HUES6 (cell line): ENCODE measurements around the gene MTG2.

Source experiments
- H3K27ac ChIP-seq: 2 replicates; pipeline ENCODE4 v1.7.0; 2013; ENCODE audit warnings: low read depth, mild to moderate bottlenecking, low read length, inconsistent platforms
- H3K27me3 ChIP-seq: 2 replicates; pipeline ENCODE4 v1.6.1; 2013; ENCODE audit warnings: low read length; ENCODE audit not compliant: control insufficient read depth, insufficient read depth
- H3K36me3 ChIP-seq: 2 replicates; pipeline ENCODE4 v1.6.1; 2013; ENCODE audit warnings: low read length; ENCODE audit not compliant: control insufficient read depth, insufficient read depth
- H3K4me1 ChIP-seq: 2 replicates; pipeline ENCODE4 v1.6.1; 2013; ENCODE audit warnings: low read length; ENCODE audit not compliant: control insufficient read depth, insufficient read depth
- H3K4me3 ChIP-seq: 2 replicates; pipeline ENCODE4 v1.5.1; 2013; ENCODE audit warnings: low read depth, low read length
- H3K9ac ChIP-seq: one replicate; pipeline ENCODE4 v1.6.1; 2013; ENCODE audit warnings: mild to moderate bottlenecking, low read length
- H3K9me3 ChIP-seq: 2 replicates; pipeline ENCODE4 v1.6.1; 2013; ENCODE audit warnings: low read depth, low read length; ENCODE audit not compliant: control insufficient read depth, insufficient read depth

The MTG2 gene

GRCh38 chr20:62190639-62191411 lies 8.0 kb downstream of the MTG2 start:
- Histone ChIP-seq H3K36me3 (peaks cover 20% of the 10 kb centered on the region), H3K27ac (no peak overlapping the region), H3K9ac (no peak overlapping the region), H3K27me3 (no peaks in the 10 kb centered on the region), H3K4me3 (no peak overlapping the region), H3K4me1 (no peaks in the 10 kb centered on the region), H3K9me3 (no peaks in the 10 kb centered on the region)

DNA sequence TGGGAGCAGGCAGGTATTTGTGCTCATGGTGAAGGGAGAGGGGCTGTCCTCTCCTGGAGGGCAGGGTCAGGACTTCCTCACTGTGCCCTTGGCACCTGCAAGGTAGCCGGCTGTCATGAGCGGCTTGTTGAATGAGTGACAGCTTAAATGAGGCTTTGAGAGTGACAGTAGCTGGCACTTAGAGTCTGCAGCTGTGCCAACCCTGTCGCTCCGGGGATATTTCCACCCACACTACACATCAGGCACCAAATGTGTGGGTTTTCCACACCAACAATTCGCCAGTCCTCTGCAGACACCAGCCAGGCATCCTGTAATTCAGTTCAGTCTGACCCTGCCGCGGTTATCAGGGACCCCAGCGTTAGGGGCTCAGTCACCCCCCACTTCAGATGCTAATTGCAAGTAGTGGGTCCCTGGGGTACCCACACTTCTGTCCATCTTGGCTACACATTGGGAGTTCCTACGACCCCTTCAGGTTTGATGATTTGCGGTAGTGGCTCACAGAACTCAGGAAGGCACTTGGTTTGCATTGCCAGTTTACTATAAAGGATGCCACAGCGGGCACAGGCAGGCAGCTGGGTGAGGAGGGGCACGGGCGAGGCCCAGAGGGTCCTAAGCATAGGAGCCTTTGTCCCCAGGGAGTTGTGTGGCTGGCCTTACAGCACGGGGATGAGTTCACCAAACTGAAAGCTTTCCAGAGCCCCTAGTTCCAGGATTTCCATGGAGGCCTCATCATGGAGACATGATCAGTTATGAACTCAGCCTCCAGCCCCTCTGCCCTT lies 9.1 kb downstream of the MTG2 start:
- Histone ChIP-seq H3K9me3 (no peaks in the 10 kb centered on the region), H3K27ac (no peak overlapping the region), H3K4me3 (no peak overlapping the region), H3K36me3 (peaks cover 27% of the 10 kb centered on the region), H3K9ac (no peak overlapping the region), H3K27me3 (no peaks in the 10 kb centered on the region), H3K4me1 (no peaks in the 10 kb centered on the region)

DNA sequence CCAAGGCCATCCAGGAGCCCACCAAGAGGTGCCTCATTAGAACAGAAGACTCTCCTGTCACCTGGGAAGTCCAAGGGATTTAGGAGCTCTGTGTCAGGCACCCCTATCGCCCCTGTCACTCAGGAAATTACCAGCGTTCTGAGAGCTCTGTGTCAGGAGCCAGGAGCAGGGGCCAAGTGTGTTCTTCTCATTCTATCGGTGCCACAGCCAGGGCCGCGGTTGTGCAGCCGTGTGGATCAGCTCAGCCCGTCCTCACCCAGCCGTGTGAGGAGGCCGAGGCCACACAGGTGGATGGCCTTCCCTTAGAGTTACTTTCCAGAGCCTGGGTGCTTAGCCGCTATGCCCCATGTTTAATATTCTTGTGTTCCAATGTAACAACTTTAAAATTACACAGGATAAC lies 9.8 kb downstream of the MTG2 start:
- Histone ChIP-seq H3K36me3 (peaks cover 30% of the 10 kb centered on the region), H3K4me1 (no peaks in the 10 kb centered on the region), H3K4me3 (no peak overlapping the region), H3K9me3 (no peaks in the 10 kb centered on the region), H3K27me3 (no peaks in the 10 kb centered on the region), H3K9ac (no peak overlapping the region), H3K27ac (no peak overlapping the region)

DNA sequence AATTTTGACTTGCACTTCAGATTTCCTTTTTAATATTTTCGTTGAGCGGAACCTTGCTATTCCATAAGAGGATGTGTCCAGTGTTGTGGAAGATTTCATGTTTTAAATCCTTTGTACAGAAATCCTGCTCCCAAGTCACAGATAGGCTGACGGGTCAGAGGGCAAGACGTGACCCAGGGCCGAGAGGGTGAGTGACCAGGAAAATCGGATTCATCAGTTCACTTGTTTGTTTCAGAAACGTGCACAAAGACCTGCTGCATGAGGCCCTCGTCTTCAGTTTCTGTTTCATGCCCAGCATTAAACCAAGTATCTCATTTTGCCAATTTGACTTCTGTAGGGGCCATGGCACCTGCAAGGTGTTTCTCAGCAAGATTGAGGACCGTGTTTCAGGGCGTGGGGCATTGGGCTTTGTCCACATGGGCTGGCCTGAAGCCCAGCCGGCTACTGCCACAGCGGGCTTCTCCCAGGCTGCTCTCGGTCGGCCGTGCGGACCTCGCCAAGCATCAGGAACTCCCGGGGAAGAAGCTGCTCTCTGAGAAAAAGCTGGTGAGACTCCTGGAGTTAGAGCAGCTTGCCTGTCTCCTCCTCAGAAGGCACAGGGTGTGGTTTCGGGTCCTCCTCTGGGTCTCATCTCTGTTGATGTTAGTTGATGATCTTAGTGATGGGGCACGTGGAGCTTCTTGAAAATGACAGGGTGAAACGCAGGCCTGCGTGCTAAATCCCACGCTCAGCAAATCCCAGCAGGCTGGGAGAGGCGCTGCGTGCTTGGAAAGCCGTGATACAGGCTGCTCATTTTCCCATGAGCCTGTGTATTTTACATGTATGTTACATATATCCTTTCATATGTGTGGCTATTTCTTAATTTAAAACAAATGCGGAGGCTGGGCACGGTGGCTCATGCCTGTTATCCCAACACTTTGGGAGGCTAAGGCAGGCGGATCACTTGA lies 10.5 kb downstream of the MTG2 start:
- H3K9ac ChIP-seq, result no peak overlapping the region
- no peaks in the 10 kb centered on the region for H3K9me3 ChIP-seq
- no peaks in the 10 kb centered on the region for H3K27me3 ChIP-seq
- H3K36me3 ChIP-seq, result peaks cover 37% of the 10 kb centered on the region
- H3K27ac ChIP-seq, result no peak overlapping the region
- H3K4me3 ChIP-seq, result no peak overlapping the region
- no peaks in the 10 kb centered on the region for H3K4me1 ChIP-seq

GRCh38 chr20:62195075-62195405 lies 12.2 kb downstream of the MTG2 start:
- no peak overlapping the region for H3K27ac ChIP-seq
- no peak overlapping the region for H3K4me3 ChIP-seq
- no peaks in the 10 kb centered on the region for H3K9me3 ChIP-seq
- no peaks in the 10 kb centered on the region for H3K27me3 ChIP-seq
- peaks cover 43% of the 10 kb centered on the region for H3K36me3 ChIP-seq
- no peaks in the 10 kb centered on the region for H3K4me1 ChIP-seq
- H3K9ac ChIP-seq, result no peak overlapping the region

DNA sequence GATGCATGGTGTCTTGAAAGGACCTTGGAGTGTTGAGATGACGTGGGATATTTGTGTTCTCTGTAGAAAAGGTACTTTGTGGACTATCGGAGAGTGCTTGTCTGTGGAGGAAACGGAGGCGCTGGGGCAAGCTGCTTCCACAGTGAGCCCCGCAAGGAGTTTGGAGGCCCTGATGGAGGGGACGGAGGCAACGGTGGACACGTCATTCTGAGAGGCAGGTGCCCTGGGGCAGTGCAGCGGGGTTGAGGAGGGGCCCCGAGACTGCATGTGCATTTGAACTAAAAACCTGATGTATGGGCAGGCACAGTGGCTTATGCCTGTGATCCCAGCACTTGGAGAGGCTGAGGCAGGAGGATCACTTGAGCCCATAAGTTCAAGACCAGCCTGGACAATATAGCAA lies 12.9 kb downstream of the MTG2 start:
- Histone ChIP-seq H3K9me3 (no peaks in the 10 kb centered on the region), H3K27ac (no peak overlapping the region), H3K36me3 (peaks cover 50% of the 10 kb centered on the region)

GRCh38 chr20:62196286-62196685 lies 13.5 kb downstream of the MTG2 start:
- H3K27ac ChIP-seq, result no peak overlapping the region
- peaks cover 55% of the 10 kb centered on the region for H3K36me3 ChIP-seq
- H3K9ac ChIP-seq, result no peak overlapping the region
- no peaks in the 10 kb centered on the region for H3K27me3 ChIP-seq
- H3K4me1 ChIP-seq, result no peaks in the 10 kb centered on the region
- no peaks in the 10 kb centered on the region for H3K9me3 ChIP-seq
- H3K4me3 ChIP-seq, result no peak overlapping the region

More for the DNA sequence above, 12.9 kb downstream of the MTG2 start:
- no peaks in the 10 kb centered on the region for H3K4me1 ChIP-seq
- no peak overlapping the region for H3K9ac ChIP-seq
- no peak overlapping the region for H3K4me3 ChIP-seq
- H3K27me3 ChIP-seq, result no peaks in the 10 kb centered on the region

DNA sequence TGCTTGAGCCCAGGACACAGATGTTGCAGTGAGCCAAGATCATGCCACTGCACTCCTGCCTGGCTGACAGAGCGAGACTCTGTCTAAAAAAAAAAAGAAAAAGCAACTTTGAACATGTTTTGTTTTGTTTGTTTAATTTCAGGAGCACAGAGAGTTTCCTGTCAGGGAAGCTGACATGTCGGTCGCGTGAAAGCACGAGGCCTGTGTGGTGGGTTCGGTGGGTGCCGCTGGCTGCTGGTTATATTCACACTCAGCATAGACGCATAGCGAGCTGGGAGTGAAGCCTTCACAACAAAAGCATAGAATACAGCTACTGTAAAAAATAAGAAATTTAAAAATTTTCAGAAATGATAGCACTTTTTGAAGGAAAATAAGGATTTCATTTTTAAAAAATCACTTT lies 14.5 kb downstream of the MTG2 start:
- Histone ChIP-seq H3K36me3 (peaks cover 64% of the 10 kb centered on the region), H3K27me3 (no peaks in the 10 kb centered on the region), H3K9me3 (no peaks in the 10 kb centered on the region), H3K4me1 (no peaks in the 10 kb centered on the region), H3K9ac (no peak overlapping the region), H3K4me3 (no peak overlapping the region), H3K27ac (no peak overlapping the region)

- Histone ChIP-seq H3K4me3 (no peak overlapping the region), H3K36me3 (peaks cover 66% of the 10 kb centered on the region), H3K4me1 (no peaks in the 10 kb centered on the region), H3K9me3 (no peaks in the 10 kb centered on the region), H3K27ac (no peak overlapping the region), H3K27me3 (no peaks in the 10 kb centered on the region), H3K9ac (no peak overlapping the region)
Measured at GRCh38 chr20:62197801-62198200, 15.0 kb downstream of the MTG2 start.

GRCh38 chr20:62198496-62198895 lies 15.7 kb downstream of the MTG2 start:
- Histone ChIP-seq H3K27ac (no peak overlapping the region), H3K9me3 (no peaks in the 10 kb centered on the region), H3K4me3 (no peak overlapping the region), H3K36me3 (peaks cover 66% of the 10 kb centered on the region), H3K27me3 (no peaks in the 10 kb centered on the region), H3K9ac (no peak overlapping the region), H3K4me1 (no peaks in the 10 kb centered on the region)
